Measurements from ENCODE around the gene MRPL49.
"Not testable (repeated sequence)": the region's sequence is repeated elsewhere in the genome, so short reads cannot be mapped to it uniquely, and the experiment has no call there.

The MRPL49 gene

DNA sequence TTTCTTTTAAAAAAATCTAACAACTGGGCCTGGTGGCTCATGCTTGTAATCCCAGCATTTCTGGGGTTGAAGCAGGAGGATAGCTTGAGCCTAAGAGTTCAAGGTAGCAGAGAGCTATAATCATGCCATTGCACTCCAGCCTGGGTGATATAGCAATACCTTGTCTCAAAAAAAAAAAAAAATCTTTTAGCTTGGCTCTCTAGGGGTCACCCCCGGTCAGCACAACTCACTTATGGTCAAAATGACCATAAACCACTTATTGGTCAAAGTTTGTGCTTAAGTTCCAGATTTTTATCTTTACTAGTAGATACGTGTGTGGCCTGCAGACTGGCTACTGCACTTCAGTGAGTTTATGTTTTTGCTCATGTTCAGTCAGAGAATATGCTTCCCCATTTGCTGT is 41.6 kb downstream of the MRPL49 start:
- no peak overlapping the region for H3K27ac ChIP-seq (ENCODE audit: low read depth, low read length)
- H3K9me3 ChIP-seq (ENCODE audit: control insufficient read depth, insufficient read depth, low read length): no peaks in the 10 kb centered on the region
- H3K27me3 ChIP-seq (ENCODE audit: control insufficient read depth, insufficient read depth, low read length): no peaks in the 10 kb centered on the region
- H3K4me3 ChIP-seq (ENCODE audit: low read depth, low read length): no peak overlapping the region
- H3K9ac ChIP-seq (ENCODE audit: low read depth, low read length): no peak overlapping the region
- no peaks in the 10 kb centered on the region for H3K4me1 ChIP-seq (ENCODE audit: control insufficient read depth, insufficient read depth, low read length)
- no peaks in the 10 kb centered on the region for H3K36me3 ChIP-seq (ENCODE audit: control insufficient read depth, insufficient read depth, low read length)

DNA sequence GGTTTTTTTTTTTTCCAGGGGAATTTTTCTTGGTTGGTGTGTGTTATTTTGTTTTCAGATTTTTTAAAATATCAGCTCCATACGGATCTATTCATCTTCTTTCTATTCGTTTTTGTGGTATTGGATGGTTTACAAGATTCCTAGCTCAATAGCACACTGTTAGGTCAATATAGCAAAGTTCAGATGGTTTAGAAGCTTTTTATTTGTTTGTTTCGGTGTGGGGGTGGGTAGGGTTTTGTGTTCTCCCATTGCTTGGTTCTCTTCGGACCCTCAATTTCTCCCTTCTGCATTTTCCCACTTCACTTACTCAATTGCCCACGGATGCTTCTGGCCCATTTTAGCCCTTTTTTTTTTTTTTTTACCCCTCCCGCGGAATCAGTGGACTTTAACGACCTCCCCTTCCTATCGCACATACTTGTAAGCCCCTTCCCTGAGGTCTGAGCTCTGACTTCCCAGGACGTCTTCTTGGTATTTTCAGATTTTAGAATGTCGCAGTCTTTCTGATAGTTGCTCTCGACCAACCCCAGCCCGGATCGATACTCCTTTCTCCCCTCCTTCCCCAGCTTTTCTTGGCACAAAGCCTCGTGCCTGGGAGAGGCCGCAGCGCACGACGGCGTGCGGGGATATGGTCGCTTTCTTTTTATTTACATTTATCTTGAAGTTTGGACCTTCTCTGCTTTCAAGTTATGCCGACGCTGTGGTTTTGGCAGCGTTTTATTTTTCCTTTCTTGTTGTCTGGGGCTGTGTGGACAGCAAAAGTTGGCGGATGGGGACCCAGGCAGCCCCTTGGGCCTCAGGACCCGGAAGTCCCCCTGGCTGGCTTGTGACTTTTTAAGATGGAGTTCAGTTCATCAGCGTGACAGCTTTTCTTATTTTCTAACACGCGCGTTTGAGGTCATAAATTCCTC is 43.5 kb downstream of the MRPL49 start:
- no peaks in the 10 kb centered on the region for H3K36me3 ChIP-seq (ENCODE audit: control insufficient read depth, insufficient read depth, low read length)
- H3K27me3 ChIP-seq (ENCODE audit: control insufficient read depth, insufficient read depth, low read length): no peaks in the 10 kb centered on the region
- H3K4me1 ChIP-seq (ENCODE audit: control insufficient read depth, insufficient read depth, low read length): peaks cover 4% of the 10 kb centered on the region; the same call in 1 of the 2 replicates
- H3K27ac ChIP-seq (ENCODE audit: low read depth, low read length): no peak overlapping the region
- no peaks in the 10 kb centered on the region for H3K9me3 ChIP-seq (ENCODE audit: control insufficient read depth, insufficient read depth, low read length)
- no peak overlapping the region for H3K4me3 ChIP-seq (ENCODE audit: low read depth, low read length)
- H3K9ac ChIP-seq (ENCODE audit: low read depth, low read length): no peak overlapping the region

DNA sequence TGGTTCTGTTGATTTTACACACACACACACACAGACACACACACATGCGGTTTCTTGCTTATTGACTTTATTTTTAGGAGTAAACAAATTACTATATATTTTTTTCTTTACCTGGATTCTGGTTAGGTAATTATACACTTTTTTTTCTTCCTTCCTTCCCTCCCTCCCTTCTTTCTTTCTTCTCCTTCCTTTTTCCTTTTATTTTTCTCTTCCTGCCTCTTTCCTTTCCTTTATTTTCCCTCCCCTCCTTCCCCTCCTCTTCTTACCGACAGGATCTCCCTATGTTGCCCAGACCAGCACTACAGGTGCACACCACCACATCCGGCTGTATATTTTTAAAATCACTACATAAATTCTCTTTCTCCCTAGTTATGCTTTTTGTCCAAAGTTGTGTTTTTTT is 44.8 kb downstream of the MRPL49 start:
- Histone ChIP-seq H3K9ac (ENCODE audit: low read depth, low read length) (no peak overlapping the region), H3K27me3 (ENCODE audit: control insufficient read depth, insufficient read depth, low read length) (no peaks in the 10 kb centered on the region), H3K36me3 (ENCODE audit: control insufficient read depth, insufficient read depth, low read length) (no peaks in the 10 kb centered on the region), H3K4me3 (ENCODE audit: low read depth, low read length) (no peak overlapping the region), H3K27ac (ENCODE audit: low read depth, low read length) (no peak overlapping the region), H3K9me3 (ENCODE audit: control insufficient read depth, insufficient read depth, low read length) (no peaks in the 10 kb centered on the region), H3K4me1 (ENCODE audit: control insufficient read depth, insufficient read depth, low read length) (peaks cover 4% of the 10 kb centered on the region; the same call in 1 of the 2 replicates)

DNA sequence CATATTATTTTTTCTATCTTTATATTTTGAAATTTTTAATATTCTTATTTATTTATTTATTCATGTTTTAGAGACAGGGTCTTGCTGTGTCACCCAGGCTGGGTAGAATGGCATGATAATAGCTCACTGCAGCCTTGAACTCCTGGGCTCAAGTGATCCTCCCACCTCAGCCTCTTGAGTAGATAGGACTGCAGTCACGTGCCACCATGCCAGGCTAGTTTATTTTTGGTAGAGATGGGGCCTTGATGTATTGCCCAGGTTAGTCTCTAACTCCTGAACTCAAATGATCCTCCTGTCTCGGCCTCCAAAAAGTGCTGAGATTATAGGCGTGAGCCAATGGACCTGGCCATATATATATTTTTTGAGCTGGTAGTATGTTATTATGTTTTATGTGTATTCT is 45.5 kb downstream of the MRPL49 start:
- Histone ChIP-seq H3K4me3 (ENCODE audit: low read depth, low read length) (no peak overlapping the region), H3K9me3 (ENCODE audit: control insufficient read depth, insufficient read depth, low read length) (no peaks in the 10 kb centered on the region), H3K27me3 (ENCODE audit: control insufficient read depth, insufficient read depth, low read length) (no peaks in the 10 kb centered on the region), H3K9ac (ENCODE audit: low read depth, low read length) (no peak overlapping the region), H3K36me3 (ENCODE audit: control insufficient read depth, insufficient read depth, low read length) (no peaks in the 10 kb centered on the region), H3K4me1 (ENCODE audit: control insufficient read depth, insufficient read depth, low read length) (peaks cover 4% of the 10 kb centered on the region; the same call in 1 of the 2 replicates), H3K27ac (ENCODE audit: low read depth, low read length) (no peak overlapping the region)

DNA sequence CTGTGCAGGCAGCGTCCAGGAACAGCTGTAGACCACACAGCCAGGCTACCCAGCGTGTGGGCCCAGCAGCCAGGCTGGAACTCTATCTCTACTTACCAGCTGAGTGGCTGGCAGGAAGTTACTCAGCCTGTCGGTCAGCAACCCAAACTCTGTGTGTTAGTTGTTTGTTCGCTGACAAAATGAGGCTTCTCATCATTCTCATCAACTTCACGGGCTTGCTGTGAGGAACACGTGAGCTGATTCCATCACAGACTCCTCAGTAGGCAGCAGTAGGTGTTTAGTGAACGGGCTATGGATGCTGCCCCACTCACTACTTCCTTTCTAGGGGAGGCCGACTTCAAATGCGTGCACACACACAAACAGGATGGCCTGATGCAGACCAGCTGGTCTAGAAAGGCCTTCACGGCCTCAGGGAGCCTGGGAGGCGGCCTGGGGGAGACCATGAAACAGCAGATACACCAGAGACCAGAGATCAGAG is 47.1 kb downstream of the MRPL49 start:
- H3K9me3 ChIP-seq (ENCODE audit: control insufficient read depth, insufficient read depth, low read length): no peaks in the 10 kb centered on the region
- H3K36me3 ChIP-seq (ENCODE audit: control insufficient read depth, insufficient read depth, low read length): no peaks in the 10 kb centered on the region
- no peaks in the 10 kb centered on the region for H3K27me3 ChIP-seq (ENCODE audit: control insufficient read depth, insufficient read depth, low read length)
- H3K27ac ChIP-seq (ENCODE audit: low read depth, low read length): no peak overlapping the region
- peaks cover 4% of the 10 kb centered on the region; the same call in 1 of the 2 replicates for H3K4me1 ChIP-seq (ENCODE audit: control insufficient read depth, insufficient read depth, low read length)
- H3K9ac ChIP-seq (ENCODE audit: low read depth, low read length): no peak overlapping the region
- no peak overlapping the region for H3K4me3 ChIP-seq (ENCODE audit: low read depth, low read length)

DNA sequence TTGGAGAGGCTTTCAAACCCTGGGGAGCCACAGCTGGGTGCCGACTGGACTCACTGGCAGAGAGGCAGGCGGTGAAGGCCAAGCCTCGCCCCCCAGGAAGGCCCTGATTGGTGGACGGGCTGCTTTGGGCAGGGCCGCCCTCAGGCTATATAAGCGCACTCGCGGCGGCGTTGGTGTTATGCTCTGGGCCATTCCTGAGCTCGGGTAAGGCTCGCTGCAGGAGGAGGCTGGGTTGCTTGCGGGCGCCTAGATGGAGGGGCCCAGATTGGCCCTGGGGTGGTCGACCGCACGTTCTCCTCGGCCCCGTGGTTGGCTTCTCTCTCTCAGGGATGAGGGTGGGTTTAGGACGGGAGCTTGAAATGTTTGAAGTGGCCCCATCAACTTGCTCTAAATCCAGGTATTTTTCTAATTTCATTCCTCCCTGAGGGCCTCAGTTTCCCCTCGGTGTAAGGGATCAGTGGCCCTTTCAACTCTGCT is 48.0 kb downstream of the MRPL49 start, which contains the start of gene SPDYC:
TSS of gene SPDYC (plus strand) at position 176 of the 477 bp plus-strand sequence. CDS start 1,125 bp downstream, outside the sequence.
- H3K9me3 ChIP-seq (ENCODE audit: control insufficient read depth, insufficient read depth, low read length): no peaks in the 10 kb centered on the region
- peaks cover 4% of the 10 kb centered on the region; the same call in 1 of the 2 replicates for H3K4me1 ChIP-seq (ENCODE audit: control insufficient read depth, insufficient read depth, low read length)
- no peaks in the 10 kb centered on the region for H3K36me3 ChIP-seq (ENCODE audit: control insufficient read depth, insufficient read depth, low read length)
- no peaks in the 10 kb centered on the region for H3K27me3 ChIP-seq (ENCODE audit: control insufficient read depth, insufficient read depth, low read length)
- no peak within 1 kb of the TSS for H3K27ac ChIP-seq (ENCODE audit: low read depth, low read length)
- H3K9ac ChIP-seq (ENCODE audit: low read depth, low read length): no peak within 1 kb of the TSS
- no peak within 1 kb of the TSS for H3K4me3 ChIP-seq (ENCODE audit: low read depth, low read length)

DNA sequence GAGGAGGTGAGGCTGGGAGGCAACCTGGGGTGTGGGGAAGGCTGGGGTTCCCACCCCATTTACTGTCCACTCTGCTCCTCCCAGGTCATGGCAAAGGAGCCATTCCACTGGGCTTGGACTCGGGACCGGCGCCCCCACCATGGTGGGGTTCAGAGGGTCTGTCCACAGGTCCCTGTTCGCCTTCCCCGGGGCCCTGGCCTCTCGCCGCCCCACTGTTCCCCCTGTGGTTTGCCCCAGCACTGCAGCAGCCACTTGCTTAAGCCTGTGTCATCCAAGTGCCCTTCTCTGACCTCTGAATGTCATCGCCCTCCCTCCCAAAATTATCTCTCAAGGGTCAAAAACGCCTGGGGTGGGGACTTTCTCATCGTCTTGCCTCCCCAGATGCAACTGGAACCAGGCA is 50.5 kb downstream of the MRPL49 start:
- Histone ChIP-seq H3K9me3 (ENCODE audit: control insufficient read depth, insufficient read depth, low read length) (no peaks in the 10 kb centered on the region), H3K4me1 (ENCODE audit: control insufficient read depth, insufficient read depth, low read length) (peaks cover 4% of the 10 kb centered on the region; the same call in 1 of the 2 replicates), H3K27ac (ENCODE audit: low read depth, low read length) (no peak overlapping the region), H3K4me3 (ENCODE audit: low read depth, low read length) (no peak overlapping the region), H3K9ac (ENCODE audit: low read depth, low read length) (no peak overlapping the region), H3K36me3 (ENCODE audit: control insufficient read depth, insufficient read depth, low read length) (no peaks in the 10 kb centered on the region), H3K27me3 (ENCODE audit: control insufficient read depth, insufficient read depth, low read length) (no peaks in the 10 kb centered on the region)

DNA sequence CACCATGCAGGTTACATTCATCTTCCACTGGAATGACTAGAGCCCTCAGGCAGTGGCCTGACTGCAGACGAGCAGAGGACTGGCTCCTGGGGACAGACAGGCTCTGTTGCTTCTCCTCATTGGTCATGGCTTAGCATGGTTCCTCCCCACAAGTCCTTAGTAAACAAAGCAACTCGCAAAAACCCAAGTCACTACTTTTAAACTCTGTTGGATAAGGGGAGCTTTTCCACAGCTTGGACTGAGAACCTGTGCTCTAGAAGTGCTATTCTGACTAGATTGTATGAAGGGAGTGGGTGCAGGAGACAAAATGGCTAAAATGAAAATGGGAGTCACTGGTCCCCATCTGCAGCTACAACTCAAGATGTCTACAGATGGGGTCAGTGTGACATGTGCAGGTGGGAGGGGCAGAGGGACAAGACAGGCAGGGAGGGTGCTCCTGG is 52.5 kb downstream of the MRPL49 start:
- H3K36me3 ChIP-seq (ENCODE audit: control insufficient read depth, insufficient read depth, low read length); H3K9ac ChIP-seq (ENCODE audit: low read depth, low read length); H3K9me3 ChIP-seq (ENCODE audit: control insufficient read depth, insufficient read depth, low read length); H3K27ac ChIP-seq (ENCODE audit: low read depth, low read length); H3K27me3 ChIP-seq (ENCODE audit: control insufficient read depth, insufficient read depth, low read length); H3K4me3 ChIP-seq (ENCODE audit: low read depth, low read length); H3K4me1 ChIP-seq (ENCODE audit: control insufficient read depth, insufficient read depth, low read length): not testable (repeated sequence)

Measured in HUES48 (cell line).